Subcutaneous adipose tissue (tissue), 4 donors: ENCODE results near the gene NUP88. TPM values are rescaled to one million over a fixed set of nuclear protein-coding genes. Genes with fewer than 3 reads are reported as not detected.

ENCODE experiments used
- CTCF ChIP-seq: fragments of 450-650 bp; IDR thresholded peaks from one replicate; pipeline ENCODE4 v1.5.1; 2016; ENCODE audit warnings: low read depth, mild to moderate bottlenecking, control low read depth, antibody characterized with exemption, moderate library complexity
- total RNA-seq, 4 donors: library from RNA; depleted of rRNA; stranded (reverse); fragments of >200 nt; gene quantifications; one replicate each; pipeline ENCODE4 v1.1.0, GENCODE V29; 2016

NUP88 gene
- total RNA-seq, 4 donors from 2014 or later: 58.8 to 104 (median 64.6) TPM

DNA sequence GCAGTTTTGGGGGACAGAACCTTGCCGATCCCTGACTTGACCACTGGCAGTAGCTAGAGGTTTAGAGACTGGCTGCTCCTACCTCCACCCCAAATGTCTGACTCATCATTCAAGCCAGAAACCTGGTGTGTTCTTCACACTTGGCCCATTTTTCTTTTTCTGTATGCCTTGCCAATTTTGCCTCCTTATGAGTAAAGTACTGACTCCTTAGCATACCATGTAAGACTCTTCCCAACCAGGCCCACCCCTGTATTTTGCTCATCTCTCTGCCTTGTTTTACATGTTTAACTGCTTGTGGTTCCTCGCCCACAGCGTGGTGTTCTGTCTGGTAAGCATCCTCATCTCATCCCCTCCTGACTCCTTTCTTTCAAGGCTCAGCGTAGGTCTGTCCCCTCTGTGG lies 37.9 kb downstream of the NUP88 start:
- TF ChIP-seq CTCF: no peak

- no peak for TF ChIP-seq CTCF
Measured at GRCh38 chr17:5380491-5381135, 38.8 kb downstream of the NUP88 start.

DNA sequence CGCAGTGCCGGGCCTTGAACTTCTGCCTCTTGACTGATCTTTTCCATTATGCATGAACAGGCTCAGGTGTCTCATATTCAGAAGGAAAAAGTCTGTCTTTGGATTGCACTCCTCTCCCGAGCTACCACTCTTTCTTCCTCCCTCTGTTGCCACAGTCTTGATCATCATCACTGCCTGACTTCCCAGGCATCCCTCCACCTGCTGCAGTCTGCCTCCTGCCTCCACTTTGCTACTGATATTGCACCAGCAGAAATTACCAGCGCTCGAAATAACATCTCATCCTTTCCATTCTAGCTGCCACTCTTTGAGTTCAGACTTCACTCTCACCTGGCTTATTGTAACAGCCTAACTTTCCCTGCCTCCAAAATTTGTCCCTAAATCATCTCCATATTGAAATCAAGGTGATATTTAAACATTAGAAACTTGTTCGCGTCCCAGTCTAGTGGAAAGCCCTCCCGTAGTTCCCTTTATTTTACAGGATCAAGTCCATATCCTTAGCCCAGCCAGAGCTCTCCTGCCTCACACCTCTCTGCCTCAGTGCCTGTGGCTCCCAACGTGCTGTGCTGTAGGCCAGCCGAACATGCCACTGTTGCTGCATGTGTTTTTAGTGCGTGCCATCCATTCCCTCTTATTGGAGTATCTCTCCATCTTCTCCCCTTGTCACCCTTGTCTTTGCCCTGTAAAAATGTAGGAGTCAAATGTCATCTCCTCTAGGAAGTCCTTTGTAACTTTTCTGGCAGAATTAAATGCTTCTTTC lies 39.9 kb downstream of the NUP88 start:
- TF ChIP-seq CTCF: no peak

GRCh38 chr17:5378566-5379207 lies 40.8 kb downstream of the NUP88 start:
- no peak for TF ChIP-seq CTCF

GRCh38 chr17:5373112-5373511 lies 46.4 kb downstream of the NUP88 start:
- no peak for TF ChIP-seq CTCF

GRCh38 chr17:5370411-5370810 lies 49.1 kb downstream of the NUP88 start:
- TF ChIP-seq CTCF: no peak

DNA sequence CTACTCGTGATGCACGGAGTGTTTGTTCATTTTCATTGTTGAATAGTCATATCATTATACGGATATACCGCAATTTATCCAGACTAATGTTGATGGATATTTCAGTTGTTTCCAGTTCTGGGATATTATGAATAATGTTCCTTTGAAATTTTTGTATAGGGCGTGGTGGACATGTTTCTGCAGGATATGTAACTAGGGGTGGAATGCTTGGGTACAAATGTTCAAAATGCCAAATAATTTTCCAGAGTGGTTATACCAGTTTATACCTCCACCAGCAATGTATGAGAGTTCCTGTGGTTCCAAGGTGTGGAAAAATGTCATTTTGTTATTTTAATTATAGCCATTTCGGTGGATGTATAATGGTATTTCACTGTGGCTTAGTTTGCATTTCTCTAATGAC lies 53.6 kb downstream of the NUP88 start:
- no peak for TF ChIP-seq CTCF
